Suprapubic skin (tissue), 4 donors: ENCODE data around the gene ITLN1.

ENCODE experiments used
- EP300 ChIP-seq: sonication (generic); formaldehyde crosslinking; IDR thresholded peaks from one replicate; pipeline ENCODE4 v1.6.1; 2017; ENCODE audit warnings: antibody characterized with exemption
- POLR2A ChIP-seq, 2 donors: fragments of 450-650 bp; IDR thresholded peaks; one replicate each; pipeline ENCODE4 v1.6.1; 2017; ENCODE audit warnings: antibody characterized with exemption in 2 of 2, mild to moderate bottlenecking in 2 of 2, moderate library complexity in 2 of 2
- POLR2AphosphoS5 ChIP-seq, 3 donors: sonication (generic); formaldehyde crosslinking; IDR thresholded peaks; one replicate each; pipeline ENCODE4 v1.6.1; 2017; ENCODE audit warnings: antibody characterized with exemption in 3 of 3
- TF ChIP-seq, protein P1 (sequence below), 2 donors: fragments of 200-600 bp in 1 of 2; fragments of 450-650 bp in 1 of 2; sonication (generic) in 1 of 2; IDR thresholded peaks; one replicate each; pipeline ENCODE4 v1.5.1; 2016 to 2019; ENCODE audit warnings: antibody characterized with exemption in 2 of 2, mild to moderate bottlenecking in 1 of 2, moderate library complexity in 1 of 2

DNA sequence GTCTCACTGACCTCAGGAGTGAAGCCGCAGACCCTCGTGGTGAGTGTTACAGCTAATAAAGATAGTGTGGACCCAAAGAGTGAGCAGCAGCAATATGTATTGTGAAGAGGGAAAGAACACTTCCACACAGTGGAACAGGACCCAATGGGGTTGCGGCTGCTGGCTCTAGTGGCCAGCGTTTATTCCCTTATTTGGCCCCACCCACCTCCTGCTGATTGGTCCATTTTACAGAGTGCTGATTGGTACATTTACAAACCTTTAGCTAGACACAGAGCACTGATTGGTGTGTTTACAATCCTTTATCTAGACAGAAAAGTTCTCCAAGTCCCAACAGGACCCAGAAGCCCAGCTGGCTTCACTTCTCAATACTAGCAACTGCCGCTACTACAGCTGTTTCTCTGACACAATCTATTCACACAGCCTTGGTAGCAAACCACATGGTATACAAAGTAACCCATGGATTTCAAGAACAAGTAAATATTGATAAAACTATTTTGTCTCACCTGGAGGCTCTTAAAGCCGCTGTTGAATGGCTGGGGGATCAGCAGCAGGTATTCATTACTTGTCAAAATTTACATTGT, 25.3 kb upstream of the ITLN1 start:
- TF ChIP-seq, protein P1, sequence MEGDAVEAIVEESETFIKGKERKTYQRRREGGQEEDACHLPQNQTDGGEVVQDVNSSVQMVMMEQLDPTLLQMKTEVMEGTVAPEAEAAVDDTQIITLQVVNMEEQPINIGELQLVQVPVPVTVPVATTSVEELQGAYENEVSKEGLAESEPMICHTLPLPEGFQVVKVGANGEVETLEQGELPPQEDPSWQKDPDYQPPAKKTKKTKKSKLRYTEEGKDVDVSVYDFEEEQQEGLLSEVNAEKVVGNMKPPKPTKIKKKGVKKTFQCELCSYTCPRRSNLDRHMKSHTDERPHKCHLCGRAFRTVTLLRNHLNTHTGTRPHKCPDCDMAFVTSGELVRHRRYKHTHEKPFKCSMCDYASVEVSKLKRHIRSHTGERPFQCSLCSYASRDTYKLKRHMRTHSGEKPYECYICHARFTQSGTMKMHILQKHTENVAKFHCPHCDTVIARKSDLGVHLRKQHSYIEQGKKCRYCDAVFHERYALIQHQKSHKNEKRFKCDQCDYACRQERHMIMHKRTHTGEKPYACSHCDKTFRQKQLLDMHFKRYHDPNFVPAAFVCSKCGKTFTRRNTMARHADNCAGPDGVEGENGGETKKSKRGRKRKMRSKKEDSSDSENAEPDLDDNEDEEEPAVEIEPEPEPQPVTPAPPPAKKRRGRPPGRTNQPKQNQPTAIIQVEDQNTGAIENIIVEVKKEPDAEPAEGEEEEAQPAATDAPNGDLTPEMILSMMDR (IDR thresholded peaks at IDR 0.05), result no peak
- TF ChIP-seq POLR2AphosphoS5 (IDR thresholded peaks at IDR 0.05) (no peak), POLR2A (IDR thresholded peaks at IDR 0.05) (no peak), EP300 (no peak)
